Ishikawa (cell line): ENCODE data around the gene GAB1.

Experiments used
- CEBPB ChIP-seq: IDR thresholded peaks from 2 replicates; pipeline ENCODE4 v1.6.1; 2012
- CREB1 ChIP-seq: IDR thresholded peaks from 2 replicates; pipeline ENCODE4 v1.6.1; 2012; ENCODE audit warnings: low read depth
- EGR1 ChIP-seq: IDR thresholded peaks from 2 replicates; pipeline ENCODE4 v1.6.1; 2012
- EP300 ChIP-seq: IDR thresholded peaks from 2 replicates; pipeline ENCODE4 v1.6.1; 2012; ENCODE audit warnings: borderline replicate concordance
- FOXM1 ChIP-seq: IDR thresholded peaks from 2 replicates; pipeline ENCODE4 v1.6.1; 2012; ENCODE audit warnings: low read depth, borderline replicate concordance
- NFIC ChIP-seq: IDR thresholded peaks from 2 replicates; pipeline ENCODE4 v1.6.1; 2012
- RAD21 ChIP-seq: IDR thresholded peaks from 2 replicates; pipeline ENCODE4 v1.6.1; 2012; ENCODE audit warnings: low read depth
- REST ChIP-seq: IDR thresholded peaks from 2 replicates; pipeline ENCODE4 v1.6.1; 2012; ENCODE audit warnings: low read depth, mild to moderate bottlenecking
- TAF1 ChIP-seq: IDR thresholded peaks from 2 replicates; pipeline ENCODE4 v1.6.1; 2012; ENCODE audit warnings: low read depth, mild to moderate bottlenecking
- TCF12 ChIP-seq: IDR thresholded peaks from 2 replicates; pipeline ENCODE4 v1.6.1; 2012; ENCODE audit warnings: low read depth
- TEAD4 ChIP-seq: IDR thresholded peaks from 2 replicates; pipeline ENCODE4 v1.6.1; 2012
- USF1 ChIP-seq: IDR thresholded peaks from 2 replicates; pipeline ENCODE4 v1.6.1; 2012
- YY1 ChIP-seq: IDR thresholded peaks from 2 replicates; pipeline ENCODE4 v1.6.1; 2012; ENCODE audit warnings: low read depth
- ZBTB7A ChIP-seq: IDR thresholded peaks from 2 replicates; pipeline ENCODE4 v1.6.1; 2012; ENCODE audit warnings: low read depth
- TF ChIP-seq, protein P1 (sequence below): IDR thresholded peaks from 2 replicates; pipeline ENCODE4 v1.6.1; 2012

Gene GAB1

GRCh38 chr4:143438710-143439109, 102.0 kb downstream of the GAB1 start:
- TF ChIP-seq, protein P1, sequence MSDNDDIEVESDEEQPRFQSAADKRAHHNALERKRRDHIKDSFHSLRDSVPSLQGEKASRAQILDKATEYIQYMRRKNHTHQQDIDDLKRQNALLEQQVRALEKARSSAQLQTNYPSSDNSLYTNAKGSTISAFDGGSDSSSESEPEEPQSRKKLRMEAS: no peak

GRCh38 chr4:143441109-143441508, 104.4 kb downstream of the GAB1 start:
- TF ChIP-seq EP300: no peak
- TF ChIP-seq CEBPB: no peak
- TF ChIP-seq TAF1: no peak
- TF ChIP-seq TEAD4: no peak
- TF ChIP-seq NFIC: no peak

DNA sequence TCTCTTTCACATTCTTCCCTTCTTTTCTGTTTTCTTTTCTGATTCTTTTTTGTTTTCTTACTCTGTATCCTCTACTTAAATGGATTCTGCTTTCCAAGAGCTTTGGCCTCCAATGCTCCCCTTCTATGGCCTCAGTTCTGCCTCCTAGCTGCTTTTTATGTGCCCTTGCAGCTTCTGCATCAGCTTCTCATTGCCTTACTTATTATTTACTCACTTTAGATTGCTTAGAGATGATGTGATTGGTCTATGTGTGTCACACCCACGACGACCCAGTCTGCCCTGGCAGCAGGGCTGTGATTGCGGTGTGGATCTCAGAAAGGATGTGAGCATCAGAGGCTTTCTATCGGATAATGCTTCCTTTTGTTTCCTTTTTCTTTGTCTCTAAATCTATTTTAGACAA, 105.0 kb downstream of the GAB1 start:
- TF ChIP-seq, protein P1: no peak
- TF ChIP-seq USF1 (no peak), EP300 (no peak), TCF12 (no peak), FOXM1 (no peak), EGR1 (no peak), TAF1 (no peak), YY1 (no peak), ZBTB7A (no peak), NFIC (no peak), CEBPB (no peak), REST (no peak)

DNA sequence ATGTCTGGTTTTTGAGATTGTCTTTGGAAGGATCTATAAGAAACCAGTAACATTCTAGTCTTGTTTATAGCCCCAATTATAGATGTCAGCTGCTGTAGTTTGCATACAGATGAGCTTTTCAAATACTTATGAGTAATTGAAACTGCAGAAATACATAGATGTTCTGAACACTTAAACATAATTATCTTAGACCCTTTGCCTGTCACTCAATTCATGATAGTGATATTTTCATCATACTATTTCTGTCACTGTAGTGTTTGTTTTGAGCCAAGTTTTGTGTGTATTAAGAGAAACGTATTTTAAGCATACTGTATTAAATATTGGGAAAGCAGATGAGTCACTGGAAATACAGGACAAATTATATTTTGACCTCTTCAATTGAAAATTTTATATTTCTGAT, 107.1 kb downstream of the GAB1 start:
- TF ChIP-seq TEAD4: no peak
- no peak for TF ChIP-seq REST
- no peak for TF ChIP-seq RAD21
- TF ChIP-seq USF1: no peak
- TF ChIP-seq CEBPB: no peak
- TF ChIP-seq YY1: no peak
- no peak for TF ChIP-seq EGR1
- TF ChIP-seq CREB1: no peak
- TF ChIP-seq NFIC: no peak
- TF ChIP-seq ZBTB7A: no peak
- TF ChIP-seq, protein P1: no peak
- TF ChIP-seq FOXM1: no peak
- TF ChIP-seq EP300: no peak
- TF ChIP-seq TCF12: no peak
- no peak for TF ChIP-seq TAF1

GRCh38 chr4:143451186-143451585, 114.5 kb downstream of the GAB1 start:
- TF ChIP-seq ZBTB7A: no peak
- TF ChIP-seq USF1: no peak
- no peak for TF ChIP-seq FOXM1

GRCh38 chr4:143455211-143455610, 118.5 kb downstream of the GAB1 start:
- TF ChIP-seq EGR1 (no peak), USF1 (no peak), TEAD4 (no peak), FOXM1 (no peak), CEBPB (no peak), EP300 (no peak), ZBTB7A (no peak)
